GM23338 (cell line): Measurements from ENCODE around the gene MBNL3. TPM values are rescaled to one million over a fixed set of nuclear protein-coding genes. Genes with fewer than 3 reads are reported as not detected.

Experiments used
- ATAC-seq: fragments of 200-7000 bp; cut with Tn5 transposase; 3 replicates; pipeline ENCODE4 v1.9.1; 2020
- DNase-seq: peaks from one replicate; pipeline ENCODE4 v3.0.0-alpha.2; 2015; ENCODE audit warnings: low spot score
- H2AFZ ChIP-seq: fragments of 200-600 bp; sonication (generic); 2 replicates; pipeline ENCODE4 v1.8.0; 2016; ENCODE audit warnings: antibody characterized with exemption, mild to moderate bottlenecking, moderate library complexity
- H3F3A ChIP-seq: fragments of 200-600 bp; sonication (generic); replicated peaks from 2 replicates; pipeline ENCODE4 v1.8.0; 2017; ENCODE audit warnings: antibody characterized with exemption, mixed run types, low read depth
- H3K27ac ChIP-seq: fragments of 200-600 bp; sonication (generic); 2 replicates; pipeline ENCODE4 v1.6.1; 2016; ENCODE audit warnings: low read depth
- H3K27me3 ChIP-seq: fragments of 200-600 bp; sonication (generic); 2 replicates; pipeline ENCODE4 v1.8.0; 2016; ENCODE audit warnings: mild to moderate bottlenecking, mixed run types, moderate library complexity; ENCODE audit not compliant: insufficient read depth
- H3K36me3 ChIP-seq: fragments of 200-600 bp; sonication (generic); 2 replicates; pipeline ENCODE4 v1.8.0; 2016; ENCODE audit warnings: mild to moderate bottlenecking; ENCODE audit not compliant: insufficient read depth
- H3K4me1 ChIP-seq: fragments of 200-600 bp; sonication (generic); 2 replicates; pipeline ENCODE4 v1.8.0; 2016; ENCODE audit warnings: mild to moderate bottlenecking, moderate library complexity; ENCODE audit not compliant: insufficient read depth
- H3K4me2 ChIP-seq: fragments of 200-600 bp; sonication (generic); 2 replicates; pipeline ENCODE4 v1.7.1; 2017; ENCODE audit warnings: mixed run types
- H3K4me3 ChIP-seq: fragments of 200-600 bp; sonication (generic); 2 replicates; pipeline ENCODE4 v1.6.1; 2016; ENCODE audit warnings: mixed run types
- H3K79me2 ChIP-seq: fragments of 200-600 bp; sonication (generic); replicated peaks from 2 replicates; pipeline ENCODE4 v1.8.0; 2017; ENCODE audit warnings: mild to moderate bottlenecking; ENCODE audit not compliant: insufficient read depth
- H3K9me2 ChIP-seq: fragments of 200-600 bp; sonication (generic); 2 replicates; pipeline ENCODE4 v1.8.0; 2017; ENCODE audit not compliant: insufficient read depth
- H4K20me1 ChIP-seq: fragments of 200-600 bp; sonication (generic); replicated peaks from 2 replicates; pipeline ENCODE4 v1.8.0; 2017; ENCODE audit warnings: mild to moderate bottlenecking; ENCODE audit not compliant: insufficient read depth
- H3K27ac Mint-ChIP-seq: 2 replicates; pipeline ENCODE4 v1.8.0; 2020; ENCODE audit warnings: inconsistent platforms, mild to moderate bottlenecking, moderate library complexity, mixed read lengths
- H3K27me3 Mint-ChIP-seq: 3 replicates; pipeline ENCODE4 v1.8.0; 2022; ENCODE audit warnings: low read depth, mild to moderate bottlenecking, moderate library complexity, mixed read lengths, inconsistent platforms; ENCODE audit not compliant: insufficient read depth, poor library complexity
- H3K36me3 Mint-ChIP-seq: 3 replicates; pipeline ENCODE4 v1.8.0; 2021; ENCODE audit warnings: low read depth, mild to moderate bottlenecking, inconsistent platforms, moderate library complexity, mixed read lengths
- H3K4me1 Mint-ChIP-seq: 3 replicates; pipeline ENCODE4 v1.8.0; 2020; ENCODE audit warnings: mild to moderate bottlenecking, inconsistent platforms, mixed read lengths
- H3K4me3 Mint-ChIP-seq: 3 replicates; pipeline ENCODE4 v1.8.0; 2021; ENCODE audit warnings: moderate library complexity, mild to moderate bottlenecking, inconsistent platforms, mixed read lengths
- H3K9me3 Mint-ChIP-seq: 3 replicates; pipeline ENCODE4 v1.8.0; 2020; ENCODE audit warnings: moderate library complexity, mild to moderate bottlenecking, inconsistent platforms, mixed read lengths
- ETS1 ChIP-seq: IDR thresholded peaks from 2 replicates; pipeline ENCODE4 v1.6.1; 2016; ENCODE audit warnings: antibody characterized with exemption
- EZH2phosphoT487 ChIP-seq: fragments of 200-600 bp; sonication (generic); IDR thresholded peaks from one replicate; pipeline ENCODE4 v1.8.1; 2018; ENCODE audit warnings: antibody characterized with exemption; ENCODE audit not compliant: unreplicated experiment
- REST ChIP-seq: IDR thresholded peaks from one replicate; pipeline ENCODE4 v1.6.1; 2018; ENCODE audit warnings: antibody characterized with exemption; ENCODE audit not compliant: unreplicated experiment
- ZNF114 ChIP-seq: fragments of 250-450 bp; sonication (Bioruptor Pico); IDR thresholded peaks from 2 replicates; pipeline ENCODE4 v1.5.0; 2020; ENCODE audit warnings: mild to moderate bottlenecking, moderate library complexity
- ZNF331 ChIP-seq: fragments of 250-450 bp; sonication (Bioruptor Pico); IDR thresholded peaks from 2 replicates; pipeline ENCODE4 v1.5.0; 2020; ENCODE audit warnings: low read depth, mild to moderate bottlenecking, moderate library complexity
- ZNF462 ChIP-seq: fragments of 250-450 bp; sonication (Bioruptor Pico); IDR thresholded peaks from 2 replicates; pipeline ENCODE4 v1.5.0; 2020; ENCODE audit warnings: mild to moderate bottlenecking, moderate library complexity
- polyA plus RNA-seq: library from polyadenylated mRNA; unstranded; fragments of >200 nt; fragmentation: Nextera tagmentation; extraction: Ambion mirVana; gene quantifications from 2 replicates; pipeline ENCODE4 v1.2.1, GENCODE V29; 2016
- total RNA-seq: library from RNA; depleted of rRNA; stranded (reverse); fragments of >200 nt; shearing (Covaris generic); gene quantifications from 2 replicates; pipeline ENCODE4 v1.2.3, GENCODE V29; 2014
- TF ChIP-seq, protein P1 (sequence below), 2 experiments: fragments of 200-600 bp in 1 of 2; sonication (generic) in 1 of 2; conservative IDR thresholded peaks; 2 replicates each; pipeline versions ENCODE4 v1.5.1 to v1.6.1; 2016 to 2017; ENCODE audit warnings: antibody characterized with exemption in 2 of 2, low read depth in 2 of 2, mild to moderate bottlenecking in 2 of 2, moderate library complexity in 1 of 2

MBNL3 gene
- total and polyA plus RNA-seq, 2 experiments from 2014 or later: 2.3 to 2.4 TPM

- no peaks in the 10 kb centered on the region for H3K36me3 ChIP-seq
- ATAC-seq: no peak
- H3K79me2 ChIP-seq: no peaks in the 10 kb centered on the region
- Mint-ChIP-seq H3K27ac (no peak overlapping the region), H3K36me3 (no peaks in the 10 kb centered on the region), H3K9me3 (no peaks in the 10 kb centered on the region), H3K27me3 (no peaks in the 10 kb centered on the region), H3K4me3 (no peak overlapping the region), H3K4me1 (peaks cover 19% of the 10 kb centered on the region; the same call in 2 of the 3 replicates)
- no peak overlapping the region for H3K4me3 ChIP-seq
- H2AFZ ChIP-seq: no peak overlapping the region
- no peak for DNase-seq
- no peaks in the 10 kb centered on the region for H3F3A ChIP-seq
- no peaks in the 10 kb centered on the region for H3K27me3 ChIP-seq
- no peak overlapping the region for H3K4me2 ChIP-seq
- TF ChIP-seq, protein P1, sequence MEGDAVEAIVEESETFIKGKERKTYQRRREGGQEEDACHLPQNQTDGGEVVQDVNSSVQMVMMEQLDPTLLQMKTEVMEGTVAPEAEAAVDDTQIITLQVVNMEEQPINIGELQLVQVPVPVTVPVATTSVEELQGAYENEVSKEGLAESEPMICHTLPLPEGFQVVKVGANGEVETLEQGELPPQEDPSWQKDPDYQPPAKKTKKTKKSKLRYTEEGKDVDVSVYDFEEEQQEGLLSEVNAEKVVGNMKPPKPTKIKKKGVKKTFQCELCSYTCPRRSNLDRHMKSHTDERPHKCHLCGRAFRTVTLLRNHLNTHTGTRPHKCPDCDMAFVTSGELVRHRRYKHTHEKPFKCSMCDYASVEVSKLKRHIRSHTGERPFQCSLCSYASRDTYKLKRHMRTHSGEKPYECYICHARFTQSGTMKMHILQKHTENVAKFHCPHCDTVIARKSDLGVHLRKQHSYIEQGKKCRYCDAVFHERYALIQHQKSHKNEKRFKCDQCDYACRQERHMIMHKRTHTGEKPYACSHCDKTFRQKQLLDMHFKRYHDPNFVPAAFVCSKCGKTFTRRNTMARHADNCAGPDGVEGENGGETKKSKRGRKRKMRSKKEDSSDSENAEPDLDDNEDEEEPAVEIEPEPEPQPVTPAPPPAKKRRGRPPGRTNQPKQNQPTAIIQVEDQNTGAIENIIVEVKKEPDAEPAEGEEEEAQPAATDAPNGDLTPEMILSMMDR (conservative IDR thresholded peaks at IDR 0.05; ENCODE audit: low read depth in 2 of 2): no peak
- TF ChIP-seq REST: no peak
- TF ChIP-seq EZH2phosphoT487: no peak
- TF ChIP-seq ZNF331 (CRISPR knock-in tag): no peak
- no peak for TF ChIP-seq ETS1
- TF ChIP-seq ZNF462: no peak
- no peak for TF ChIP-seq ZNF114 (CRISPR knock-in tag)
- no peak overlapping the region for H3K27ac ChIP-seq
- no peaks in the 10 kb centered on the region; the same call in 1 of the 2 replicates for H3K4me1 ChIP-seq
- no peaks in the 10 kb centered on the region for H4K20me1 ChIP-seq
- H3K9me2 ChIP-seq: no peaks in the 10 kb centered on the region
These were observed 18.0 kb downstream of the MBNL3 start for GRCh38 chrX:132470831-132471230.
